Osteocyte (in vitro differentiated cells): ENCODE measurements around the gene CPXM2. TPM values are rescaled to one million over a fixed set of nuclear protein-coding genes. Genes with fewer than 3 reads are reported as not detected.

ENCODE experiments used
- DNase-seq: peaks from one replicate; pipeline ENCODE4 v3.0.0; 2021; ENCODE audit warnings: mixed read lengths; ENCODE audit not compliant: unreplicated experiment; ENCODE audit errors: extremely low spot score
- H3K27ac Mint-ChIP-seq: one replicate; pipeline ENCODE4 v1.8.0; 2021; ENCODE audit warnings: mild to moderate bottlenecking, mixed read lengths; ENCODE audit not compliant: unreplicated experiment
- H3K27me3 Mint-ChIP-seq: one replicate; pipeline ENCODE4 v1.8.0; 2021; ENCODE audit warnings: mixed read lengths; ENCODE audit not compliant: unreplicated experiment
- H3K36me3 Mint-ChIP-seq: one replicate; pipeline ENCODE4 v1.8.0; 2021; ENCODE audit warnings: mixed read lengths; ENCODE audit not compliant: unreplicated experiment
- H3K4me1 Mint-ChIP-seq: one replicate; pipeline ENCODE4 v1.8.0; 2021; ENCODE audit warnings: mixed read lengths; ENCODE audit not compliant: unreplicated experiment
- H3K4me3 Mint-ChIP-seq: one replicate; pipeline ENCODE4 v1.8.0; 2021; ENCODE audit warnings: mild to moderate bottlenecking, moderate library complexity, mixed read lengths; ENCODE audit not compliant: unreplicated experiment
- H3K9me3 Mint-ChIP-seq: one replicate; pipeline ENCODE4 v1.8.0; 2021; ENCODE audit warnings: mixed read lengths; ENCODE audit not compliant: unreplicated experiment
- total RNA-seq: library from RNA; stranded (reverse); gene quantifications from 2 replicates; pipeline ENCODE4 v1.2.1, GENCODE V29; 2021
- TF ChIP-seq, protein P1 (sequence below): fragments of 200-600 bp; sonication (generic); IDR thresholded peaks from 2 replicates; pipeline ENCODE4 v1.5.0; 2021; ENCODE audit warnings: antibody characterized with exemption, mild to moderate bottlenecking, moderate library complexity

Gene CPXM2
- total RNA-seq, 1 donor from 2014 or later: not detected

DNA sequence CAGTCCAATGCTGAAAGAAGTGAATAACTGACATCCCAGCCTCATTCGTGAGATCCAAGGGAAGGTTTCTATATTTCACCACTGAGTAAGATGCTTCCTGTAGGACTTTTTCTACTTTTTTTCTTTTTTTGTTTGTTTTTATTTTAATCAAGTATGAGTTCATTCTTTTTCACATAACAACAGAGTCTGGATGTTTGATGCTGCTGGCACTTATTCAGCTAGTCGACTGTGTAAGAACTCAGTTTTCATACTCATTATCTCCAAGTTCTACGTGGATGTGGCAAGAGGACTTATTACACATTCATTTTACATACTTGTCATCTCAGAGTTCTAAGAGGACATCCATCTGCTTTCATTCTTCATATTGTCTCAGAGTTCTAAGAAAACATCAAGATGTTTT lies 86.9 kb downstream of the CPXM2 start:
- no peak for DNase-seq
- H3K4me3 Mint-ChIP-seq: no peak overlapping the region
- TF ChIP-seq, protein P1, sequence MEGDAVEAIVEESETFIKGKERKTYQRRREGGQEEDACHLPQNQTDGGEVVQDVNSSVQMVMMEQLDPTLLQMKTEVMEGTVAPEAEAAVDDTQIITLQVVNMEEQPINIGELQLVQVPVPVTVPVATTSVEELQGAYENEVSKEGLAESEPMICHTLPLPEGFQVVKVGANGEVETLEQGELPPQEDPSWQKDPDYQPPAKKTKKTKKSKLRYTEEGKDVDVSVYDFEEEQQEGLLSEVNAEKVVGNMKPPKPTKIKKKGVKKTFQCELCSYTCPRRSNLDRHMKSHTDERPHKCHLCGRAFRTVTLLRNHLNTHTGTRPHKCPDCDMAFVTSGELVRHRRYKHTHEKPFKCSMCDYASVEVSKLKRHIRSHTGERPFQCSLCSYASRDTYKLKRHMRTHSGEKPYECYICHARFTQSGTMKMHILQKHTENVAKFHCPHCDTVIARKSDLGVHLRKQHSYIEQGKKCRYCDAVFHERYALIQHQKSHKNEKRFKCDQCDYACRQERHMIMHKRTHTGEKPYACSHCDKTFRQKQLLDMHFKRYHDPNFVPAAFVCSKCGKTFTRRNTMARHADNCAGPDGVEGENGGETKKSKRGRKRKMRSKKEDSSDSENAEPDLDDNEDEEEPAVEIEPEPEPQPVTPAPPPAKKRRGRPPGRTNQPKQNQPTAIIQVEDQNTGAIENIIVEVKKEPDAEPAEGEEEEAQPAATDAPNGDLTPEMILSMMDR: no peak
- H3K36me3 Mint-ChIP-seq: no peaks in the 10 kb centered on the region
- H3K9me3 Mint-ChIP-seq: no peaks in the 10 kb centered on the region
- no peaks in the 10 kb centered on the region for H3K4me1 Mint-ChIP-seq
- no peak overlapping the region for H3K27ac Mint-ChIP-seq
- no peaks in the 10 kb centered on the region for H3K27me3 Mint-ChIP-seq

GRCh38 chr10:123800821-123801220 lies 90.8 kb downstream of the CPXM2 start:
- H3K27ac Mint-ChIP-seq: no peak overlapping the region
- H3K9me3 Mint-ChIP-seq: peaks cover 4% of the 10 kb centered on the region
- DNase-seq: peak; percentile 36
- no peak overlapping the region for H3K4me3 Mint-ChIP-seq
- TF ChIP-seq, protein P1: no peak
- H3K36me3 Mint-ChIP-seq: no peaks in the 10 kb centered on the region
- no peaks in the 10 kb centered on the region for H3K4me1 Mint-ChIP-seq
- no peaks in the 10 kb centered on the region for H3K27me3 Mint-ChIP-seq

GRCh38 chr10:123800289-123800688 lies 91.3 kb downstream of the CPXM2 start:
- no peaks in the 10 kb centered on the region for H3K4me1 Mint-ChIP-seq
- peak; percentile 32 for DNase-seq
- peaks cover 5% of the 10 kb centered on the region for H3K9me3 Mint-ChIP-seq
- TF ChIP-seq, protein P1: no peak
- no peaks in the 10 kb centered on the region for H3K27me3 Mint-ChIP-seq
- H3K36me3 Mint-ChIP-seq: no peaks in the 10 kb centered on the region
- H3K4me3 Mint-ChIP-seq: no peak overlapping the region
- no peak overlapping the region for H3K27ac Mint-ChIP-seq

DNA sequence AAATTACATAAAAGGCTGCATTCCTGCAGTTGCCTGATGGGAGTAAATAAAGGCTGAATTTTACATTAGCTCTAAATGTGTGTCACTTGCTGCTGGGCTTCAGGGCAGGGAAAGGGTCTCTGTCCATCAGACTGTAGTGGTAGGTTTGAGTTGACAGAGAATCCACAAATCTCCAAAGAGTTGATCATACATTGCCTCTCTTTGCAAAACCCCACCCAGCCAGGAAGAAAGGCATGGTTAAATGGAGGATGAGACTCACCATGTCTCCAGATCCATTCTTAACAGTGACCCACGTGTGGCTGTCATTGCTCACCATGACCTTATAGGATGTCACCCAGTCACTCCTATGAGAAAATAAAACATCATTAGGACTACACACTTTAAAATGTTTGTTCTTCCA lies 92.8 kb downstream of the CPXM2 start:
- Mint-ChIP-seq H3K4me3 (no peak overlapping the region), H3K27ac (no peak overlapping the region), H3K27me3 (no peaks in the 10 kb centered on the region), H3K4me1 (no peaks in the 10 kb centered on the region), H3K9me3 (peaks cover 10% of the 10 kb centered on the region), H3K36me3 (no peaks in the 10 kb centered on the region)
- TF ChIP-seq, protein P1: no peak
- DNase-seq: peak; percentile 54

DNA sequence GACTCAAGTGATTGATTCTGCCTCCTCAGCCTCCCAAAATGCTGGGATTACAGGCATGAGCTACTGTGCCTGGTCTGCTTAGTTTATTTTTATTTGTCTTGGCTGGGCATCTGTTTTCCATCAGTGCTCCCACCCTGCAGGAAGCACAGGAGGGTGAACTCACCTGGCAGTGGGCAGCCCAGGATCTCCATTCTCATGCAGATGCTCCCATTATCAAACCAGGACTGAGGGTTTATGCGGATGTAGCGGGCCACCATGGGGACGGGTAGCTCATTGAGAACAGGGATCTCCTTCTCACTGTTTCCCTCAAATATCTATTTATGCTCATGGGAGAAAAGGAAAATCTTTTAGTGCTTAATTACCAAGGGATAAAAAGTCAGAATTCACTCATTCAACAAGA lies 93.8 kb downstream of the CPXM2 start:
- H3K36me3 Mint-ChIP-seq: no peaks in the 10 kb centered on the region
- no peak overlapping the region for H3K4me3 Mint-ChIP-seq
- no peaks in the 10 kb centered on the region for H3K4me1 Mint-ChIP-seq
- H3K9me3 Mint-ChIP-seq: peaks cover 15% of the 10 kb centered on the region
- H3K27ac Mint-ChIP-seq: no peak overlapping the region
- no peaks in the 10 kb centered on the region for H3K27me3 Mint-ChIP-seq
- TF ChIP-seq, protein P1: no peak
- peak; percentile 57 for DNase-seq
